IMR-90 (cell line): ENCODE data around the gene EPN1. TPM values are rescaled to one million over a fixed set of nuclear protein-coding genes. Genes with fewer than 3 reads are reported as not detected.

Experiments used
- ATAC-seq: fragments of 200-7000 bp; cut with Tn5 transposase; 2 replicates; pipeline ENCODE4 v1.9.1; 2020; ENCODE audit warnings: low read depth, mild to moderate bottlenecking, moderate library complexity
- BruUV-seq: library from RNA; stranded (reverse); fragments of 400-500 nt; replicated peaks from 2 replicates; lab custom pipeline; 2021; lab: Mats Ljungman, UMichigan
- CTCF ChIA-PET: fragments of 300-600 bp; formaldehyde crosslinking; extraction: SDS; loops from one replicate; lab custom pipeline; 2021; ENCODE audit warnings: antibody characterized with exemption; lab: Yijun Ruan, JAX
- POLR2A ChIA-PET: fragments of 300-600 bp; sonication (Branson Sonifier 250); formaldehyde crosslinking; loops from one replicate; lab custom pipeline; 2022; ENCODE audit warnings: antibody characterized with exemption; ENCODE audit not compliant: unreplicated experiment; lab: Charles Lee
- DNase-seq: peaks from one replicate; pipeline ENCODE4 v3.0.0; 2013
- H2AFZ ChIP-seq: replicated peaks from 2 replicates; pipeline ENCODE3; 2013; ENCODE audit warnings: low read length, mild to moderate bottlenecking; ENCODE audit not compliant: poor library complexity
- H2AK5ac ChIP-seq: 2 replicates; pipeline ENCODE4 v1.6.1; 2013; ENCODE audit warnings: low read depth, low read length, inconsistent platforms
- H2AK9ac ChIP-seq: replicated peaks from 2 replicates; pipeline ENCODE3; 2013; ENCODE audit warnings: mild to moderate bottlenecking, low read depth, low read length, moderate library complexity; ENCODE audit not compliant: poor library complexity
- H2BK120ac ChIP-seq: 2 replicates; pipeline ENCODE4 v1.6.1; 2013; ENCODE audit warnings: low read depth, low read length, inconsistent platforms
- H2BK15ac ChIP-seq: 3 replicates; pipeline ENCODE4 v1.6.1; 2013; ENCODE audit warnings: low read depth, low read length, inconsistent platforms
- H2BK20ac ChIP-seq: 2 replicates; pipeline ENCODE4 v1.6.1; 2013; ENCODE audit warnings: low read depth, mild to moderate bottlenecking, inconsistent platforms, low read length, moderate library complexity
- H2BK5ac ChIP-seq: 2 replicates; pipeline ENCODE4 v1.6.1; 2013; ENCODE audit warnings: mild to moderate bottlenecking, low read depth, low read length, inconsistent platforms; ENCODE audit not compliant: poor library complexity, severe bottlenecking
- H3K14ac ChIP-seq: replicated peaks from 2 replicates; pipeline ENCODE4 v1.6.1; 2013; ENCODE audit warnings: low read depth, low read length, inconsistent platforms
- H3K18ac ChIP-seq: 2 replicates; pipeline ENCODE4 v1.6.1; 2013; ENCODE audit warnings: low read depth, low read length, control low read depth
- H3K23ac ChIP-seq: 2 replicates; pipeline ENCODE4 v1.6.1; 2013; ENCODE audit warnings: low read depth, low read length, inconsistent platforms
- H3K27ac ChIP-seq: 2 replicates; pipeline ENCODE4 v1.5.1; 2013; ENCODE audit warnings: mild to moderate bottlenecking, control low read depth, low read length; ENCODE audit not compliant: insufficient read depth
- H3K27me3 ChIP-seq: 2 replicates; pipeline ENCODE4 v1.6.1; 2013; ENCODE audit warnings: low read length; ENCODE audit not compliant: control insufficient read depth, insufficient read depth
- H3K36me3 ChIP-seq: 2 replicates; pipeline ENCODE4 v1.6.1; 2013; ENCODE audit warnings: low read length, mixed read lengths; ENCODE audit not compliant: control insufficient read depth, insufficient read depth
- H3K4ac ChIP-seq: 2 replicates; pipeline ENCODE4 v1.6.1; 2013; ENCODE audit warnings: low read depth, low read length, inconsistent platforms
- H3K4me1 ChIP-seq: 2 replicates; pipeline ENCODE4 v1.6.1; 2013; ENCODE audit warnings: low read length, mixed read lengths; ENCODE audit not compliant: control insufficient read depth, insufficient read depth
- H3K4me2 ChIP-seq: 2 replicates; pipeline ENCODE4 v1.6.1; 2013; ENCODE audit warnings: low read depth, mild to moderate bottlenecking, control low read depth, low read length, moderate library complexity
- H3K4me3 ChIP-seq: 2 replicates; pipeline ENCODE4 v1.5.1; 2013; ENCODE audit warnings: low read depth, mild to moderate bottlenecking, control low read depth, low read length, moderate library complexity; ENCODE audit not compliant: insufficient read depth
- H3K56ac ChIP-seq: 2 replicates; pipeline ENCODE4 v1.6.1; 2013; ENCODE audit warnings: low read length, inconsistent platforms; ENCODE audit not compliant: insufficient read depth; ENCODE audit errors: extremely low read depth
- H3K79me1 ChIP-seq, 2 experiments: 2 replicates each; pipeline ENCODE4 v1.6.1; 2013; ENCODE audit warnings: low read length in 2 of 2, inconsistent platforms in 1 of 2, low read depth in 1 of 2
- H3K9ac ChIP-seq: 2 replicates; pipeline ENCODE4 v1.6.1; 2013; ENCODE audit warnings: low read depth, low read length, control low read depth
- H3K9me1 ChIP-seq: 2 replicates; pipeline ENCODE4 v1.6.1; 2013; ENCODE audit warnings: low read length, inconsistent platforms; ENCODE audit not compliant: insufficient read depth
- H3K9me3 ChIP-seq: 2 replicates; pipeline ENCODE4 v1.6.1; 2013; ENCODE audit warnings: low read length; ENCODE audit not compliant: control insufficient read depth, insufficient read depth
- H4K20me1 ChIP-seq: 2 replicates; pipeline ENCODE4 v1.6.1; 2013; ENCODE audit warnings: low read length, inconsistent platforms; ENCODE audit not compliant: insufficient read depth
- H4K5ac ChIP-seq: 2 replicates; pipeline ENCODE4 v1.6.1; 2013; ENCODE audit warnings: mild to moderate bottlenecking, low read depth, low read length, control low read depth
- H4K8ac ChIP-seq, 2 experiments: 2 replicates each; pipeline ENCODE4 v1.6.1; 2013; ENCODE audit warnings: low read depth in 2 of 2, low read length in 2 of 2, control low read depth in 1 of 2, inconsistent platforms in 1 of 2
- H4K91ac ChIP-seq: 2 replicates; pipeline ENCODE4 v1.6.1; 2013; ENCODE audit warnings: low read depth, low read length, inconsistent platforms; ENCODE audit not compliant: insufficient read depth
- BHLHE40 ChIP-seq: fragments of 150-350 bp; IDR thresholded peaks from 2 replicates; pipeline ENCODE4 v1.6.1; 2016; ENCODE audit warnings: mild to moderate bottlenecking, low read depth, low read length
- CEBPB ChIP-seq: IDR thresholded peaks from 2 replicates; pipeline ENCODE4 v1.6.1; 2012; ENCODE audit warnings: low read depth, low read length, improper control_type of control experiment
- CHD1 ChIP-seq: IDR thresholded peaks from 2 replicates; pipeline ENCODE4 v1.6.1; 2012; ENCODE audit warnings: low read depth, low read length, improper control_type of control experiment
- CTCF ChIP-seq: conservative IDR thresholded peaks from 2 replicates; pipeline ENCODE4 v1.5.1; 2012; ENCODE audit warnings: mild to moderate bottlenecking, low read depth, low read length, improper control_type of control experiment
- ELK1 ChIP-seq: fragments of 150-350 bp; IDR thresholded peaks from 2 replicates; pipeline ENCODE4 v1.6.1; 2016; ENCODE audit warnings: low read depth, mild to moderate bottlenecking, low read length, moderate library complexity, borderline replicate concordance
- FOS ChIP-seq: fragments of 150-350 bp; IDR thresholded peaks from 2 replicates; pipeline ENCODE4 v1.6.1; 2016; ENCODE audit warnings: low read depth, low read length
- MAFK ChIP-seq: IDR thresholded peaks from 2 replicates; pipeline ENCODE4 v1.6.1; 2012; ENCODE audit warnings: low read depth, low read length, improper control_type of control experiment
- MAZ ChIP-seq: IDR thresholded peaks from 2 replicates; pipeline ENCODE4 v1.6.1; 2012; ENCODE audit warnings: low read depth, mild to moderate bottlenecking, low read length, improper control_type of control experiment, moderate library complexity, borderline replicate concordance
- NFE2L2 ChIP-seq: fragments of 150-350 bp; IDR thresholded peaks from 2 replicates; pipeline ENCODE4 v1.6.1; 2016; ENCODE audit warnings: low read depth, mild to moderate bottlenecking, low read length
- POLR2A ChIP-seq: IDR thresholded peaks from 2 replicates; pipeline ENCODE4 v1.6.1; 2012; ENCODE audit warnings: mild to moderate bottlenecking, low read depth, low read length
- RAD21 ChIP-seq: IDR thresholded peaks from 2 replicates; pipeline ENCODE4 v1.6.1; 2012; ENCODE audit warnings: low read length, improper control_type of control experiment
- RCOR1 ChIP-seq: IDR thresholded peaks from 2 replicates; pipeline ENCODE4 v1.6.1; 2012; ENCODE audit warnings: mild to moderate bottlenecking, low read length, improper control_type of control experiment; ENCODE audit not compliant: insufficient replicate concordance
- RFX5 ChIP-seq: IDR thresholded peaks from 2 replicates; pipeline ENCODE4 v1.8.0; 2012; ENCODE audit warnings: low read depth, mild to moderate bottlenecking, low read length, moderate library complexity
- SMC3 ChIP-seq: fragments of 150-350 bp; IDR thresholded peaks from 2 replicates; pipeline ENCODE4 v1.6.1; 2016; ENCODE audit warnings: low read depth, mild to moderate bottlenecking, antibody characterized with exemption, low read length, moderate library complexity
- USF2 ChIP-seq: fragments of 150-350 bp; IDR thresholded peaks from 2 replicates; pipeline ENCODE4 v1.6.1; 2017; ENCODE audit warnings: mild to moderate bottlenecking, antibody characterized with exemption, low read length, low read depth
- WGBS, 2 experiments: methylation state at CpG; one replicate each; pipeline versions ENCODE4 v1.1.5 to v1.1.7; 2013; ENCODE audit warnings: missing lambda C conversion rate in 2 of 2; ENCODE audit not compliant: insufficient read length in 1 of 2; ENCODE audit errors: extremely low coverage in 2 of 2; 5-methylcytosine and 5-hydroxymethylcytosine counted together
- dilution Hi-C: fragments of 300-500 bp; cut with HindIII; formaldehyde crosslinking; loops from one replicate; pipeline ENCODE4 v1.14.3; 2018; ENCODE audit warnings: low sequenced_read_pairs; ENCODE audit not compliant: unreplicated experiment
- in situ Hi-C: fragments of 300-500 bp; cut with MboI; formaldehyde crosslinking; loops from 3 replicates; pipeline ENCODE4 v1.14.3; 2019; ENCODE audit warnings: low sequenced_read_pairs, inconsistent platforms, mixed read lengths
- intact Hi-C: fragments of 100-400 bp; cut with micrococcal nuclease; formaldehyde crosslinking; loops from 2 replicates; pipeline ENCODE4 v1.10.0; 2022
- polyA plus RNA-seq, 3 experiments: library from polyadenylated mRNA; depleted of rRNA; stranded (reverse); fragments of >200 nt; gene quantifications; 2 replicates each; pipeline ENCODE4 v1.2.3, GENCODE V29; 2012; ENCODE audit warnings: low replicate concordance in 1 of 3
- total RNA-seq: library from RNA; depleted of rRNA; stranded (reverse); fragments of >200 nt; gene quantifications from 2 replicates; pipeline ENCODE4 v1.2.3, GENCODE V29; 2012

The EPN1 gene
- total and polyA plus RNA-seq, 2 of the 4 experiments (the other 2 are of a cell fraction), result 19.0 to 122 TPM

- H3K36me3 ChIP-seq, result peaks cover 64% of the 10 kb centered on the region
- no peak overlapping the region for H2BK5ac ChIP-seq
- TSS peak; percentile 13 for BruUV-seq
- peaks cover 19 to 60% of the 10 kb centered on the region in 2 experiments for H3K79me1 ChIP-seq
- ChIA-PET CTCF (no interaction called here), POLR2A (no interaction called here)
- intact Hi-C loops (no loop called here), dilution Hi-C loops (no loop called here), in situ Hi-C loops (loop anchor here (25.0 kb wide), 2 partner anchors 1206 to 1531 kb away; partner anchors contain the start of genes CDC42EP5, CNOT3 and LENG9)
- WGBS, 2 experiments, result 98% methylated on average over 12 of the region's 30 CpGs; no CpG with 5 or more reads in 1 of the 2 experiments
- H2AFZ ChIP-seq, result no peak overlapping the region
- no peak overlapping the region for H3K9ac ChIP-seq
- no peak overlapping the region for H2BK120ac ChIP-seq
- no peak overlapping the region for H3K4me3 ChIP-seq
- no peak overlapping the region for H2BK15ac ChIP-seq
- H3K27ac ChIP-seq, result no peak overlapping the region
- no peak overlapping the region for H4K91ac ChIP-seq
- H3K18ac ChIP-seq, result no peak overlapping the region
- H3K4ac ChIP-seq, result no peak overlapping the region
- no peaks in the 10 kb centered on the region for H3K27me3 ChIP-seq
- no peak overlapping the region for H4K8ac ChIP-seq
- H2AK5ac ChIP-seq, result no peak overlapping the region
- H2BK20ac ChIP-seq, result no peak overlapping the region
- H3K56ac ChIP-seq, result no peak overlapping the region
- H3K23ac ChIP-seq, result no peak overlapping the region
- H4K5ac ChIP-seq, result no peak overlapping the region
- no peaks in the 10 kb centered on the region for H3K9me1 ChIP-seq
- H4K20me1 ChIP-seq, result peaks cover 85% of the 10 kb centered on the region
- H2AK9ac ChIP-seq, result no peak overlapping the region
- DNase-seq (no peak), ATAC-seq (no peak)
- no peak overlapping the region for H3K4me2 ChIP-seq
- H3K14ac ChIP-seq, result no peak overlapping the region
- H3K4me1 ChIP-seq, result no peaks in the 10 kb centered on the region
- no peaks in the 10 kb centered on the region for H3K9me3 ChIP-seq
- TF ChIP-seq FOS, result no peak
- TF ChIP-seq SMC3, result no peak
- no peak for TF ChIP-seq RCOR1
- no peak for TF ChIP-seq CTCF
- no peak for TF ChIP-seq NFE2L2
- no peak for TF ChIP-seq CHD1
- TF ChIP-seq POLR2A, result no peak
- TF ChIP-seq BHLHE40, result no peak
- TF ChIP-seq ELK1, result no peak
- no peak for TF ChIP-seq MAZ
- no peak for TF ChIP-seq USF2
- no peak for TF ChIP-seq RFX5
- no peak for TF ChIP-seq RAD21
- no peak for TF ChIP-seq CEBPB
- TF ChIP-seq MAFK, result no peak
Measured at GRCh38 chr19:55668603-55669348, 6.2 kb upstream of the EPN1 start.
